Endothelial cell of umbilical vein (primary cell): ENCODE results near the gene PREP. TPM values are rescaled to one million over a fixed set of nuclear protein-coding genes. Genes with fewer than 3 reads are reported as not detected.

Source experiments
- BruUV-seq: library from RNA; stranded (reverse); fragments of 400-500 nt; replicated peaks from 2 replicates; lab custom pipeline; 2021; lab: Mats Ljungman, UMichigan
- CTCF ChIA-PET: fragments of 300-600, 350-600 bp; sonication (Branson Sonifier 250); formaldehyde crosslinking; loops from one replicate; lab custom pipeline; 2021; ENCODE audit warnings: antibody characterized with exemption, inconsistent platforms; lab: Charles Lee
- POLR2A ChIA-PET: fragments of 300-600, 350-600 bp; sonication (Branson Sonifier 250); formaldehyde crosslinking; loops from one replicate; lab custom pipeline; 2021; ENCODE audit warnings: antibody characterized with exemption, inconsistent platforms; lab: Charles Lee
- DNase-seq: peaks from one replicate; pipeline ENCODE4 v3.0.0-alpha.2; 2011; ENCODE audit warnings: low read depth, low spot score
- FAIRE-seq: peaks from 2 replicates; lab custom pipeline; 2011; peaks lifted over from hg19 to GRCh38; lab: Jason Lieb, UNC
- H2AFZ ChIP-seq: 2 replicates; pipeline ENCODE4 v1.6.0; 2012; ENCODE audit warnings: low read depth, low read length, control low read depth, inconsistent platforms
- H3K27ac ChIP-seq: 2 replicates; pipeline ENCODE4 v1.5.1; 2011; ENCODE audit warnings: low read depth, mild to moderate bottlenecking, control low read depth, low read length, moderate library complexity; ENCODE audit not compliant: insufficient read depth
- H3K27me3 ChIP-seq, 2 experiments: 2 replicates each; pipeline versions ENCODE4 v1.6.0 to v1.6.1; 2011; ENCODE audit warnings: low read length in 2 of 2, mixed read lengths in 1 of 2; ENCODE audit not compliant: control insufficient read depth in 2 of 2, insufficient read depth in 2 of 2
- H3K36me3 ChIP-seq, 2 experiments: 2 replicates in 1 of 2; 3 replicates in 1 of 2; pipeline ENCODE4 v1.5.1; 2011; ENCODE audit warnings: low read length in 2 of 2, mild to moderate bottlenecking in 1 of 2, moderate library complexity in 1 of 2; ENCODE audit not compliant: control insufficient read depth in 2 of 2, insufficient read depth in 2 of 2; ENCODE audit errors: extremely low read depth in 1 of 2
- H3K4me1 ChIP-seq: 3 replicates; pipeline ENCODE4 v1.5.1; 2011; ENCODE audit warnings: mild to moderate bottlenecking, low read length; ENCODE audit not compliant: control insufficient read depth, insufficient read depth; ENCODE audit errors: extremely low read depth
- H3K4me2 ChIP-seq: 2 replicates; pipeline ENCODE4 v1.6.1; 2011; ENCODE audit warnings: low read length, control low read depth, mixed read lengths; ENCODE audit not compliant: insufficient read depth
- H3K4me3 ChIP-seq, 3 experiments: fragments of 200-600 bp in 1 of 3; sonication (generic), shearing (Covaris generic) in 1 of 3; replicated peaks in 1 of 3; 2 replicates each; pipeline ENCODE4 v1.5.1; 2011 to 2016; ENCODE audit warnings: control low read depth in 3 of 3, low read length in 3 of 3, mild to moderate bottlenecking in 2 of 3, inconsistent platforms in 1 of 3, low read depth in 1 of 3, moderate library complexity in 1 of 3; ENCODE audit not compliant: insufficient read depth in 1 of 3
- H3K79me2 ChIP-seq: 2 replicates; pipeline ENCODE4 v1.6.0; 2012; ENCODE audit warnings: low read length, inconsistent platforms; ENCODE audit not compliant: control insufficient read depth, insufficient read depth
- H3K9ac ChIP-seq: replicated peaks from 2 replicates; pipeline ENCODE3; 2011; ENCODE audit warnings: low read length, control low read depth; ENCODE audit not compliant: insufficient read depth; ENCODE audit errors: extremely low read depth
- H3K9me1 ChIP-seq: replicated peaks from 3 replicates; pipeline ENCODE4 v1.6.0; 2011; ENCODE audit warnings: mild to moderate bottlenecking, low read length; ENCODE audit not compliant: control insufficient read depth, insufficient read depth; ENCODE audit errors: extremely low read depth
- H3K9me3 ChIP-seq: replicated peaks from 2 replicates; pipeline ENCODE4 v1.5.1; 2012; ENCODE audit warnings: low read length, inconsistent platforms; ENCODE audit not compliant: control insufficient read depth, insufficient read depth
- H4K20me1 ChIP-seq: replicated peaks from 2 replicates; pipeline ENCODE3; 2011; ENCODE audit warnings: mild to moderate bottlenecking, low read length; ENCODE audit not compliant: control insufficient read depth, insufficient read depth; ENCODE audit errors: extremely low read depth
- EZH2 ChIP-seq: IDR thresholded peaks from 2 replicates; pipeline ENCODE4 v1.6.1; 2012; ENCODE audit warnings: borderline replicate concordance, low read depth, mild to moderate bottlenecking, moderate library complexity, low read length, inconsistent platforms; ENCODE audit not compliant: severe bottlenecking
- FOS ChIP-seq: IDR thresholded peaks from 2 replicates; pipeline ENCODE4 v1.6.1; 2011; ENCODE audit warnings: mild to moderate bottlenecking, low read length, moderate library complexity, borderline replicate concordance; ENCODE audit not compliant: insufficient read depth
- GATA2 ChIP-seq: IDR thresholded peaks from 2 replicates; pipeline ENCODE4 v1.7.0; 2011; ENCODE audit warnings: low read depth, mild to moderate bottlenecking, moderate library complexity, mixed read lengths, low read length; ENCODE audit not compliant: insufficient read length, insufficient read depth
- JUN ChIP-seq: IDR thresholded peaks from 2 replicates; pipeline ENCODE4 v1.6.1; 2011; ENCODE audit warnings: borderline replicate concordance, low read depth; ENCODE audit not compliant: insufficient read length, insufficient read depth
- MYC ChIP-seq: IDR thresholded peaks from one replicate; pipeline ENCODE4 v1.6.1; 2011; ENCODE audit warnings: mild to moderate bottlenecking, low read depth, low read length
- POLR2A ChIP-seq: IDR thresholded peaks from 2 replicates; pipeline ENCODE4 v1.6.1; 2012; ENCODE audit warnings: low read depth, mild to moderate bottlenecking, control low read depth, low read length
- POLR2AphosphoS5 ChIP-seq: IDR thresholded peaks from 2 replicates; pipeline ENCODE4 v1.6.1; 2012; ENCODE audit warnings: low read depth, mild to moderate bottlenecking, control low read depth, low read length, moderate library complexity; ENCODE audit not compliant: insufficient read depth
- dilution Hi-C: fragments of 300-500 bp; cut with MboI; formaldehyde crosslinking; loops from one replicate; pipeline ENCODE4 v1.15.0; 2019; ENCODE audit warnings: low sequenced_read_pairs; ENCODE audit not compliant: extremely low pct_ligation_motif_present
- intact Hi-C: fragments of 100-400 bp; cut with micrococcal nuclease; formaldehyde crosslinking; loops from one replicate; pipeline ENCODE4 v1.10.0; 2022
- polyA plus RNA-seq, 4 experiments: library from polyadenylated mRNA; depleted of rRNA in 3 of 4; stranded (reverse) in 3 of 4; unstranded in 1 of 4; fragments of >200 nt; gene quantifications; 2 replicates each; pipeline versions ENCODE4 v1.2.1 to v1.2.3, GENCODE V29; 2011 to 2012; ENCODE audit warnings: missing spikeins in 1 of 4
- total RNA-seq: library from RNA; stranded (reverse); gene quantifications from 2 replicates; pipeline ENCODE4 v1.2.3, GENCODE V29; 2021
- TF ChIP-seq, protein P1 (sequence below), 2 donors: IDR thresholded peaks; 1 replicate in 1 of 2; 2 replicates in 1 of 2; pipeline ENCODE4 v1.5.1; 2011; ENCODE audit warnings: low read length in 2 of 2, mild to moderate bottlenecking in 2 of 2, moderate library complexity in 2 of 2, control low read depth in 1 of 2, inconsistent platforms in 1 of 2, low read depth in 1 of 2; ENCODE audit not compliant: insufficient read depth in 1 of 2; ENCODE audit errors: extremely low read depth in 1 of 2
- TF ChIP-seq, protein P2 (sequence below): IDR thresholded peaks from 2 replicates; pipeline ENCODE4 v1.6.1; 2011; ENCODE audit not compliant: insufficient read depth, insufficient read length

The PREP gene
- total and polyA plus RNA-seq, 2 donors (not counting 3 experiments of a cell fraction or from before 2014, with no cell fraction given) = 17.2 to 37.7 TPM

DNA sequence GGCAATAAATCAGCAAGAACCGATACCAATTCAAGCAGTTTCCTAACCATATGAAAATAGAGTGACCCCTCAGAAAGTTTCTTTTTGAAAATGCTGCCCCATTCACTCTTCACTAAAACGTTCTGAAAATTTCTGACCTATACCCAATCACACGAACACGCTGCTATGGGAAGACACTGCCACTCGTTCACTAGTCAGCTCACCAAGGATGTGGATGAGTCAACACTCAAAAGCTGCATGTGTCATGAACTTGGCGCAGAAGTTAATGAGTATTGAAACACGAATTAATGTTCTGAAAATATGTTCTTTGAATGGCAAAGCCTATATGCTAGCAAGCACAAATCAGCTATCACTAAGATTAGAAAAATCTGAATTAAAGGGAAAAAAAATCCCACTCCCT is 84.2 kb downstream of the PREP start:
- no peaks in the 10 kb centered on the region for H4K20me1 ChIP-seq
- no peak overlapping the region for H3K4me2 ChIP-seq
- H3K79me2 ChIP-seq = no peaks in the 10 kb centered on the region
- no peaks in the 10 kb centered on the region for H3K4me1 ChIP-seq
- CTCF ChIA-PET = interaction anchor here (0.7 to 2.8 kb wide), 8 partner anchors 18 to 231 kb away, joined by 3 to 11 read pairs (median 4); partner anchors contain the start of gene PREP
- no peaks in the 10 kb centered on the region for H3K9me1 ChIP-seq
- H3K9me3 ChIP-seq = no peaks in the 10 kb centered on the region
- H3K27ac ChIP-seq = no peak overlapping the region
- dilution Hi-C loops (no loop called here), intact Hi-C loops (loop anchor here (5.0 kb wide), 1 partner anchor 231 kb away; no protein-coding TSS in a partner anchor)
- no TSS peak for BruUV-seq
- POLR2A ChIA-PET = no interaction called here
- H3K36me3 ChIP-seq = peaks cover 0 to 8% of the 10 kb centered on the region in 2 experiments
- FAIRE-seq (no peak), DNase-seq (no peak)
- H3K4me3 ChIP-seq = no peak overlapping the region
- TF ChIP-seq, protein P1, sequence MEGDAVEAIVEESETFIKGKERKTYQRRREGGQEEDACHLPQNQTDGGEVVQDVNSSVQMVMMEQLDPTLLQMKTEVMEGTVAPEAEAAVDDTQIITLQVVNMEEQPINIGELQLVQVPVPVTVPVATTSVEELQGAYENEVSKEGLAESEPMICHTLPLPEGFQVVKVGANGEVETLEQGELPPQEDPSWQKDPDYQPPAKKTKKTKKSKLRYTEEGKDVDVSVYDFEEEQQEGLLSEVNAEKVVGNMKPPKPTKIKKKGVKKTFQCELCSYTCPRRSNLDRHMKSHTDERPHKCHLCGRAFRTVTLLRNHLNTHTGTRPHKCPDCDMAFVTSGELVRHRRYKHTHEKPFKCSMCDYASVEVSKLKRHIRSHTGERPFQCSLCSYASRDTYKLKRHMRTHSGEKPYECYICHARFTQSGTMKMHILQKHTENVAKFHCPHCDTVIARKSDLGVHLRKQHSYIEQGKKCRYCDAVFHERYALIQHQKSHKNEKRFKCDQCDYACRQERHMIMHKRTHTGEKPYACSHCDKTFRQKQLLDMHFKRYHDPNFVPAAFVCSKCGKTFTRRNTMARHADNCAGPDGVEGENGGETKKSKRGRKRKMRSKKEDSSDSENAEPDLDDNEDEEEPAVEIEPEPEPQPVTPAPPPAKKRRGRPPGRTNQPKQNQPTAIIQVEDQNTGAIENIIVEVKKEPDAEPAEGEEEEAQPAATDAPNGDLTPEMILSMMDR (IDR thresholded peaks at IDR 0.05; ENCODE audit: extremely low read depth in 1 of 2, insufficient read depth in 1 of 2, low read depth in 1 of 2, low read length in 2 of 2) = no peak
- no peak for TF ChIP-seq EZH2
- TF ChIP-seq JUN = no peak
- no peak for TF ChIP-seq MYC
- no peak for TF ChIP-seq POLR2A
- TF ChIP-seq, protein P2, sequence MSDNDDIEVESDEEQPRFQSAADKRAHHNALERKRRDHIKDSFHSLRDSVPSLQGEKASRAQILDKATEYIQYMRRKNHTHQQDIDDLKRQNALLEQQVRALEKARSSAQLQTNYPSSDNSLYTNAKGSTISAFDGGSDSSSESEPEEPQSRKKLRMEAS = no peak
- TF ChIP-seq POLR2AphosphoS5 = no peak
- no peak for TF ChIP-seq FOS
- no peak for TF ChIP-seq GATA2
- H3K27me3 ChIP-seq = no peaks in the 10 kb centered on the region
- H2AFZ ChIP-seq = no peak overlapping the region
- H3K9ac ChIP-seq = no peak overlapping the region
